GM18520 (cell line): ENCODE measurements around the gene CYP4F8.
"Not testable (repeated sequence)": the region's sequence is repeated elsewhere in the genome, so short reads cannot be mapped to it uniquely, and the experiment has no call there.

Experiments used
- ATAC-seq: cut with Tn5 transposase; IDR thresholded peaks from one replicate; pipeline ENCODE4 v1.9.1; 2021; ENCODE audit not compliant: unreplicated experiment

The CYP4F8 gene

DNA sequence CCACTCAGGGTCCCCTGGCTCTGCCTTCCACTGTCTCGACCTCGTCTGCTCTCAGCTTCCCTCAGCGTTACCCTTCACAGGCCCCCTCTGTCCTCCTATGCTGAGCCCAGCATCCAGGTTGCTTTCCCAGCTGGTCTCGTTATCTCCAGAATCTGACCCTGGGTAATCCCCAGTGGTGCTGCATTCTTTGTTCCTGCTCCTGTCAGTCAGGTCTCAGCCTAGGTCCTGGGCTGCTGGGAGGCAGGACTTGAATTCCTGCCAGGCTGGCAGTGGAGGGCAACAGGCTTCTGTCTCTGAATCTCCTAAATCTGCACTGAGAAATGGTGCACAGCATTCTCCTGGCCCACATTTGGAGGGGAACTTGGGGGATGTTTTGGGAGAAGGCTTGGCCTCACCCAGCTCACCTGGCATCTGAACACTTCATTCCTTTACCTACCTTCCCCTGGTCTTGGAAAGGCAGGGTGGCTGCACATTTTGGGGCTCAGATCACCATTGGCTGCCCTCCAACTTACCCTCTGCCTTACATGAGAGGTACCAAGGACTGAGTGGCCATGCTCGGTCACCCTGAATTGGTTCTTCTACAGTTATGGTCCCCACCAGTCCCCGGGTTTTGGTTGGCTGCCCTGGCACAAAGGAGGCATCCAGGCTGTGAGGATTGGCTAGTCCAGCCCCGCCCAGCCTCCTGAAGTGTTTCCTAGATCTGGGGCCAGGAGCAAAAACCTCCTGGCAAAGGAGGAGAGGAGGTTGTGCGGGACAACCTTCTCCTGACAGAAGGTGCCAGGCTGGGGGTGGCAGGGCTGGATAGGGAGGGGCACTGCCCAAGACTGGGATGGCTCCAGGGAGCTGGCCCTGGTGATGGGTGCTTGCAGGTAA is at the start of gene CYP4F8:
Gene CYP4F8 (plus strand): TSS at position 712 of the 873 bp plus-strand sequence. CDS start 399 bp downstream, outside the sequence.
- ATAC-seq = no peak

DNA sequence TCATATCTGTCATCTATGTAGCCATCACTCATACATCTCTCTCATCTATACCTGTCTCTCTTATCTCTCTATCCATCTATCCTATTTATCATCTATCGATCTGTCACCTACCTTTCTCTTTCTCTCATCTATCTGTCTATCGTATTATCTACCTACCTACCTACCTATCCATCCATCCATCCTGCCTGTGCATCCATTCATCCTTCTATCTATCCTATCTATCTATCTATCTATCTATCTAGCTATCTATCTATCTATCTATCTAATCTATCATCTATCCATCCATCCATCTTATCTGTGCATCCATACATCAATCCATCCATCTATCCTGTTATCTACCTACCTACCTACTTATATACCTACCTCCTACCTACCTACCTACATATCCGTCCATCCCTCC is 44.6 kb upstream of the CYP4F8 start:
- no peak for ATAC-seq

DNA sequence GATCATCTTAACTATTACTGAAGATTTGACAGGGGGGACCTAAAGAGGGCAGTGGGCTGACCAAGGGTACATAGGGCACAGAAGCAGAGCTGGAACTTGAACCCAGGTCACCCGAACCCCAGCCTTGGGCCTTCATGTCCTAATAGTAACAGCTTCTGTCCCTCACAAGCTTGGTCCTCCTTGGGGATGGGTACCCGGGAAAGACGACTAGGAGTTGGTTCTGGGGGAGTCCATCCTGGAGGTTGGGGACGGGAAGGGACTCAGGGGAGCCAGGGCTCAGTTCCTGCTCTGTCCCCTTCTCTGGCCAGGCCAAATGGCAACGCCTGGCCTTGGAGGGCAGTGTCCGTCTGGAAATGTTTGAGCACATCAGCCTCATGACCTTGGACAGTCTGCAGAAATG is 39.6 kb upstream of the CYP4F8 start:
- ATAC-seq = no peak

- no peak for ATAC-seq
Measured at GRCh38 chr19:15576526-15577156, 38.4 kb upstream of the CYP4F8 start.

DNA sequence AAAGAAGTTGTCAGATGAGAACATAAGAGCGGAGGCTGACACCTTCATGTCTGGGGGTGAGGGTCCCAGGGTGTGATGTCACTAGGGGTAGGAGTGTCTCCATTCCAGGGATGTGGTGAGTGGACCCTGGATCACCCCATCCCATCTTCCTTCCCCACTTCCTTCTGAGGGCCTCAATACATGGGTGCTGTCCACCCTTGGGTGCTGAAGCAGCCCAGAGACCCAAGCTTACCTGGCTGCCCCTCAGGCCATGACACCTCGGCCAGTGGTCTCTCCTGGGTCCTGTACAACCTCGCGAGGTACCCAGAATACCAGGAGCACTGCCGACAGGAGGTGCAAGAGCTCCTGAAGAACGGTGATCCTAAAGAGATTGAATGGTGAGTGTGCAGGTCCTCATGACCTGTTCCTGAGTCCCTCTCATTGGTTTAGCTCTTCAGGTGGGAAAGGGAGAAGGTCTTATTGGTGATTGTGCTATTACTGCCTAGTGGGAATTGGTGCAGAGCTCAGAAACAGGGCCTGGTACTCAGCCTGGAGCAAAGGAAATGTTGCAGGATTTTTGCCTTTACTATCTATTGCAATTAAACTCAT is 37.7 kb upstream of the CYP4F8 start:
- no peak for ATAC-seq

GRCh38 chr19:15583346-15583745 is 31.7 kb upstream of the CYP4F8 start:
- ATAC-seq = no peak

DNA sequence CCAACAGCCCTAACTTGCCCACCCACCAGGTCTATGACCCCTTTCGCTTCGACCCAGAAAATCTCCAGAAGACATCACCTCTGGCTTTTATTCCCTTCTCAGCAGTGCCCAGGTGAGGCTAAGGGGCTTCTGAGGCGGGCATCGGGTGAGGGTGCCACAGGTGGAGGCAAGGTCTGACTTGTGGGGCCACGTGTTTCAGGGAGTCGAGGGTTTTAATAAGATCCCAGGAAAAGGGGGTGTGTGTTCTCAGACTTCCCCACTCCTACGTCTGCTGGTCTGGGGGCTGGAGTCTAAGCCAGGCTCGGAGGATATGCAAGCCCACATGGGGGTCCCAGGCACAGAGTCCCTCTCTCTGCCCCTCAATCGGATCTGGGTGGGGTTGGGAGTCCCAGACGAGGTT is 30.9 kb upstream of the CYP4F8 start:
- ATAC-seq = no peak

GRCh38 chr19:15584541-15585115 is 30.4 kb upstream of the CYP4F8 start:
- no peak for ATAC-seq

DNA sequence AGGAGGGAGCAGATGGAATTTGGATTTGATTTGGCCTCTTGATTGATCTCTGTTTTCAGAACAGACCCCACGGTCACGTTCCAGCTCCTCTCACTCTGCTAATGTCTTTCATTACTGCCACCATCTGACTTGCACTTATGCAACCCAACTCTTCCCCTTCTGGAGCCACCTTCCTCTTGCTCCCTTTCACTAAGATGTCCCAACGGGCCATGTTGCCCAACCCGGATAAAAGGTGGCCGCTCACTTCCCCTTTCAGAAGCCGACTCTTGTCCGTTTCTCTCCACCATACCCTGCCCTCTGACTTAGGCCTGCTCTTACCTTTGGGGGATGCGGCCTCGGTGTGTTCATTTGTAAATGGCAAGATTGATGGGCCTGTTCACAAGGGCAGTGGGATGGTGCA is 27.4 kb upstream of the CYP4F8 start:
- ATAC-seq = no peak

DNA sequence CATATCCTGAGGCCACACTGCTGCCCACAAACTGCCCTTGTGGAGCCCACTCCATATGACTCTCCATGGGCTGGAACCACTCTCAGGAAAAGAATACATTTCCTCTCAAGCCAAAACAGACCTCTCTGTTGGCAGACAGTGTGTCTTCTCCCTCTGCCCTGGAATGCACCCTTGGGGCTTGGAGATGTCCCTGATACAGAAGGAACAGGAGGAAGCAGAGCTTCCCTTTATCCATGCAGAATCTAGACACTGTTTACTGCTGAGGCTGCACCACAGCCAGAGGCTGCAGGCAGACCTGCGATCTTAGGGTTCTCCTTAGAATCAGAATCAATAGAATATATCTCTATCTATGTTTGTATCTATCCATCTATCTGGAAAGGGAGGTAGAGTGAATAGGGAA is 26.8 kb upstream of the CYP4F8 start:
- ATAC-seq = no peak

- no peak for ATAC-seq
Measured at GRCh38 chr19:15589760-15590451, 25.1 kb upstream of the CYP4F8 start.

DNA sequence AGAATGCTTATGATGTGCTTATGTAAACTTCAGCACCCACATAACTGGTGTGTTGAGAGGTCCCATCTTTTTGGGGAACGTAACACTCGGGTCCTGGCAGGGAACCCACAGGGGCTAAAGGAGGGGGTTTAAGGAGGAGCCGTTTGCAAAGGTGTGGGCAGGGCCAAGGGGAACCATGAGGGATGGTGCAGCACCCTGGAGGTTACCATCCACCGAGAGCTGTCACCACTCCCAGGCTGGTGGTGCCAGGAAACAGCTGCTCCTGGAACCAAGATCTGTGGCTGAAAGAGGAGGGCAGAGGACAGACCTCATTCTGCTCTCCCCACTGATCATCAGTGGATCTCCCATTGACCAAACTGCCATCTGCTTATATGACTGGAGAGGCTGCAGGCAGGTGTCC is 23.2 kb upstream of the CYP4F8 start:
- ATAC-seq = no peak

DNA sequence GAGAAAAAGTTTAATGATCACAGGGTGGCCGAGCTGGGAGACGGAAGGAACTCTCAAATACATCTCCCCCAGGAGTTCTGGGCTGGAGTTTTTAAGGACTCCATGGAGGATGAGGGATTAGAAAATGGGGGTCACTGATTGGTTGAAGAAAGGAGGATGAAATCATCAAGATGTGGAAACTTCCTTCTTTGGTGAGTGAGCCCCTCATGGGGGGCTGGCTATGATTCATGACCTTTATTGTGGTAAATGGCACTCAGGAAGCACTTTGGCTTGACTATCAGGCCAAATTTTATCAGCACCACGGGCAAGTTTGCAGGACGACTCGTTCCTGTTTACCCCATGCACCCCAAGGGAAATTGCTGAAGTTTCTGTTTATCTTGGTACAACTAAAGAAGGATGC is 22.5 kb upstream of the CYP4F8 start:
- ATAC-seq = not testable (repeated sequence)

GRCh38 chr19:15593766-15594165 is 21.3 kb upstream of the CYP4F8 start:
- ATAC-seq = not testable (repeated sequence)

DNA sequence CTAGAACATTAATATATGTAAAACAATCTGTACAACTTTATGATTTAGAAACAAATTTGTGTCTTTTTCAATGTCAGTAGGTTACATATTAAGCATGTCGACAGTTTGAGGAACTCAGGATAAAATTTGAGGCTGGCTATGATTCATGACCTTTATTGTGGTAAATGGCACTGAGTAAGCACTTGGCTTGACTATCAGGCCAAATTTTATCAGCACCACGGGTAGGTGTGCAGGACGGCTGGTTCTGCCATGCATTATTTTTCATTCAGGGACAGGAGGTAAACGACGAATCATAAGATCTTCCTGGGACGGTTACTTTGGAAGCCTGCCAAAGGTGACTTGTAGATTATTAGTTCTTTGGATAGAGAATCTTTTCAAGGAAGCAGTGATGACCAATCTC is 19.9 kb upstream of the CYP4F8 start:
- ATAC-seq = no peak

GRCh38 chr19:15607978-15608925 is 6.8 kb upstream of the CYP4F8 start:
- ATAC-seq = not testable (repeated sequence)

GRCh38 chr19:15609261-15609660 is 5.8 kb upstream of the CYP4F8 start:
- no peak for ATAC-seq

- no peak for ATAC-seq
Measured at GRCh38 chr19:15612342-15612741, 2.7 kb upstream of the CYP4F8 start.

- no peak for ATAC-seq
Measured at GRCh38 chr19:15613338-15613737, 1.7 kb upstream of the CYP4F8 start.

DNA sequence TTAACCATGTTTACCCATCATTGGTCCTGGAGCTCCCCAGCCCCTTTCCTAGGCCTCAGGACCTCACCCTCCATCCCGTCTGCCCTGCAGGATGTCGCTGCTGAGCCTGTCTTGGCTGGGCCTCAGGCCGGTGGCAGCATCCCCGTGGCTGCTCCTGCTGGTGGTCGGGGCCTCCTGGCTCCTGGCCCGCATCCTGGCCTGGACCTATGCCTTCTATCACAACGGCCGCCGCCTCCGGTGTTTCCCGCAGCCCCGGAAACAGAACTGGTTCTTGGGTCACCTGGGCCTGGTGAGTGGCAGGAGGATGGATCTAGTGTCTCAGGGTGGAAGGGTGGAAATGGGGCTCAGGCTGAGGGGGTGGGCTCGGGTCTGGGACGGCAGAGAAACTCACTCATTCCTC is 508 bp downstream of the CYP4F8 start:
- no peak for ATAC-seq
